Dendritic cell treated with granulocyte-macrophage colony-stimulating factor and Interleukin-4, amounts not matched to agents 40 ng/mL and 50 ng/mL, for 4 days (primary cell): ENCODE data around the gene AMOTL1.

ENCODE experiments used
- H3K27ac Mint-ChIP-seq: one replicate; pipeline ENCODE4 v1.8.0; 2022; ENCODE audit warnings: mild to moderate bottlenecking, mixed read lengths
- H3K27me3 Mint-ChIP-seq: one replicate; pipeline ENCODE4 v1.8.0; 2022; ENCODE audit warnings: mild to moderate bottlenecking, mixed read lengths
- H3K36me3 Mint-ChIP-seq: one replicate; pipeline ENCODE4 v1.8.0; 2022; ENCODE audit warnings: low read depth, mixed read lengths
- H3K4me1 Mint-ChIP-seq: one replicate; pipeline ENCODE4 v1.8.0; 2022; ENCODE audit warnings: low read depth, mixed read lengths
- H3K4me3 Mint-ChIP-seq: one replicate; pipeline ENCODE4 v1.8.0; 2022; ENCODE audit warnings: mild to moderate bottlenecking, moderate library complexity, mixed read lengths
- H3K9me3 Mint-ChIP-seq: one replicate; pipeline ENCODE4 v1.8.0; 2022; ENCODE audit warnings: mixed read lengths
- intact Hi-C: fragments of 100-400 bp; cut with micrococcal nuclease; formaldehyde crosslinking; loops from one replicate; pipeline ENCODE4 v1.15.0; 2022

Gene AMOTL1

DNA sequence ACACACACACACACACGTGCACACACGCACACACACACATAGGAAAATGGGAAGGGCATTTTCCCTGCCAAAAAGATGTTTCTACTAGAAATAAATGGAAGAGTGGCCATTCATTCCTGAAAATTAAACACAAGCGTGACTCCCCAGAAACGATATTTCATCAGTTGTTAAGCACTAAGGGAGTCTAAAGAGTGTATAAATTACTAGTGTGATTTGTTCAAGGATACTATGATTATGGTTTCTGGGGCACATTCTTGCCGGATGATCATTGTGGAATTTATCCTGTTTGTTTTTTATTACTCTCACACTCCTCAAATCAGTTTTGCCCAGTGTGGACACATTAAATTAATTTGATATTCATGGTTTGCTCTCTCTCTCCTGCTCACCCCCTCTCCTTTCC lies 16.4 kb upstream of the AMOTL1 start:
- no peak overlapping the region for H3K4me3 Mint-ChIP-seq
- intact Hi-C loops, result loop anchor here (10.0 kb wide), 1 partner anchor 217 kb away; no protein-coding TSS in a partner anchor
- peaks cover 8% of the 10 kb centered on the region for H3K27me3 Mint-ChIP-seq
- no peaks in the 10 kb centered on the region for H3K9me3 Mint-ChIP-seq
- H3K27ac Mint-ChIP-seq, result no peak overlapping the region
- peaks cover 15% of the 10 kb centered on the region for H3K4me1 Mint-ChIP-seq
- no peaks in the 10 kb centered on the region for H3K36me3 Mint-ChIP-seq

DNA sequence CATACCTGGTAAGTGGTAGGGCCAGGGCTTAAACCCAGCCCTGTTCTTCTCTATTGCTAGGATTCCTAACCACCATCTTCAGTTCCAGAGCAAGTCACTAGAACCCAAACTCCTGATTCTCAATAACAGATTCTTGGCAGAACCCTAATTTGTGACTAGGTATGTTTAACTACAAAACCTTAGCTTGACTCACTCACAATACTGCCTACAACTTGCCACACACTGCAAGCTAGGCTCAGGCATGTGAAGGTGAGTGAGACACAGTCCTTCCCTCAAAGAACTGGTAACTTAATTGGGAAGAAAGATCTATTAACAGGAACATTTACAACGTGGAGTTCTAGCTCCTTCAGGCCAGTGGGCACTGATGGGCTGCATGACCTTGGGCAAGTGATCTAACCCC lies 14.5 kb upstream of the AMOTL1 start:
- no peak overlapping the region for H3K27ac Mint-ChIP-seq
- no peaks in the 10 kb centered on the region for H3K36me3 Mint-ChIP-seq
- H3K4me1 Mint-ChIP-seq, result peaks cover 15% of the 10 kb centered on the region
- H3K4me3 Mint-ChIP-seq, result no peak overlapping the region
- H3K9me3 Mint-ChIP-seq, result no peaks in the 10 kb centered on the region
- intact Hi-C loops, result loop anchor here (10.0 kb wide), 1 partner anchor 219 kb away; no protein-coding TSS in a partner anchor
- peaks cover 8% of the 10 kb centered on the region for H3K27me3 Mint-ChIP-seq

DNA sequence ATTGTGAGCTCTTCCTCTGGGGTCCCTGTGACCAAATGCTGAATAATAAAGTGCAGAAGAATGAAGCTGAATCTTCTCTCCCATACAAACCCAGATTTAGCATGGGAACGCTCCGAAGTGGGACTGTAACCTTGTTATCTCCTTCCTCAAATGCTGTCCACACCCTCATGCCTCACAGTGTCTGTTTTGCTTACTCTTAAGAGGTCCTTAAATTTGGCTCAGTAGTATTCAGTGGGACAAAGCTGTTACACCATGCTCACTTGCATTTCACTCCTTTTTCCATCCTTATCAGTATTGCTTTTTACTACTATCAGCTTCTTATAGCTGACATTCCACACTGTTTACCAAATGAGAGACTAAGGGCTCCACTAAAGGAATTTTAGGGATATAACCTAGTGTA lies 13.8 kb upstream of the AMOTL1 start:
- Mint-ChIP-seq H3K36me3 (no peaks in the 10 kb centered on the region), H3K9me3 (no peaks in the 10 kb centered on the region), H3K4me1 (peaks cover 15% of the 10 kb centered on the region), H3K27me3 (peaks cover 8% of the 10 kb centered on the region), H3K27ac (no peak overlapping the region), H3K4me3 (no peak overlapping the region)
- intact Hi-C loops, result loop anchor here (10.0 kb wide), 1 partner anchor 220 kb away; no protein-coding TSS in a partner anchor

- Mint-ChIP-seq H3K27me3 (peaks cover 8% of the 10 kb centered on the region), H3K36me3 (no peaks in the 10 kb centered on the region), H3K27ac (no peak overlapping the region), H3K4me3 (no peak overlapping the region), H3K9me3 (no peaks in the 10 kb centered on the region), H3K4me1 (peaks cover 15% of the 10 kb centered on the region)
- intact Hi-C loops, result loop anchor here (10.0 kb wide), 1 partner anchor 220 kb away; no protein-coding TSS in a partner anchor
These were observed 13.3 kb upstream of the AMOTL1 start for GRCh38 chr11:94754819-94755218.

DNA sequence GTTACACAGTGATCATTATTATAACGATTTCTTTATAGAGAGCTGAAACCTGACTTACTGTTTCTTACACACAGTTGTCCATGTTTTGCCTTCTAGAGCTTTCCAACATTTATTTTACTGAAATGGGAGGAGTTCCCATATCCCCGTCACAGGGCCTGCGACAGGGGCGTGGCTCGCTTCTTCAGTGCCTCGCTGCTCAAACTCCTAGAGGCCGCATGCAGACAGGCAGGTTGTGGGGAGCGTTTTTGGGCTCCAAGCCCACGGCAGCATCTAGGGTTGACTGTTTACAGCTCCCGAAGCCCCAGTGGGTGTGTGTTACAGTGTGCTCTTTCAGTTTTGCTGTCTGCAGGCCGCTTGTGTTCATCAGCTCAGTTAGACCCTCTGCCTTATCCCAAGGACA lies 12.7 kb upstream of the AMOTL1 start:
- intact Hi-C loops, result loop anchor here (10.0 kb wide), 1 partner anchor 221 kb away; no protein-coding TSS in a partner anchor
- Mint-ChIP-seq H3K4me1 (peaks cover 10% of the 10 kb centered on the region), H3K27me3 (peaks cover 8% of the 10 kb centered on the region), H3K4me3 (no peak overlapping the region), H3K9me3 (no peaks in the 10 kb centered on the region), H3K27ac (no peak overlapping the region), H3K36me3 (no peaks in the 10 kb centered on the region)

- Mint-ChIP-seq H3K4me3 (no peak overlapping the region), H3K4me1 (no peaks in the 10 kb centered on the region), H3K27me3 (peaks cover under 1% of the 10 kb centered on the region), H3K36me3 (no peaks in the 10 kb centered on the region), H3K9me3 (no peaks in the 10 kb centered on the region), H3K27ac (no peak overlapping the region)
- intact Hi-C loops, result loop anchor here (10.0 kb wide), 1 partner anchor 222 kb away; no protein-coding TSS in a partner anchor
These were observed 11.0 kb upstream of the AMOTL1 start for GRCh38 chr11:94757037-94757735.

DNA sequence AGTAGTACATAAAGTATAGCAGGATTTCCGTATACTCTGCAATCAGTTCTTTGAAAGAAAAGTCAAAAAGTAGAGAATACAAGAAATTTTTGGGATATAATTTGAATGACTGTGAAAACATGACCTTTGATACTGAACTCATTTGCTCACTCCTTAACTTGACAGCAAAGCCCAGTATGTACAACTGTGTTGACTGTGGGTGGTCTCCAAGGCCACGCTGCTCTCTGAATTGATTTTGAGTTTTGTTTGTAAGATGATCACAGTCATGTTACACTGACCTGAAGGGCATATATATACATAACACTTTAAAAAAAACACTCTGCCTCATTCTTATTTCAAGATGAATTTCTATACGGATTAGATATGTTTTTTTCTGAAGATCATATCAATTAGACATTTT lies 9.5 kb upstream of the AMOTL1 start:
- H3K4me1 Mint-ChIP-seq, result no peaks in the 10 kb centered on the region
- no peak overlapping the region for H3K4me3 Mint-ChIP-seq
- no peaks in the 10 kb centered on the region for H3K36me3 Mint-ChIP-seq
- no peaks in the 10 kb centered on the region for H3K27me3 Mint-ChIP-seq
- H3K27ac Mint-ChIP-seq, result no peak overlapping the region
- H3K9me3 Mint-ChIP-seq, result no peaks in the 10 kb centered on the region
- intact Hi-C loops, result loop anchor here (10.0 kb wide), 1 partner anchor 224 kb away; no protein-coding TSS in a partner anchor

DNA sequence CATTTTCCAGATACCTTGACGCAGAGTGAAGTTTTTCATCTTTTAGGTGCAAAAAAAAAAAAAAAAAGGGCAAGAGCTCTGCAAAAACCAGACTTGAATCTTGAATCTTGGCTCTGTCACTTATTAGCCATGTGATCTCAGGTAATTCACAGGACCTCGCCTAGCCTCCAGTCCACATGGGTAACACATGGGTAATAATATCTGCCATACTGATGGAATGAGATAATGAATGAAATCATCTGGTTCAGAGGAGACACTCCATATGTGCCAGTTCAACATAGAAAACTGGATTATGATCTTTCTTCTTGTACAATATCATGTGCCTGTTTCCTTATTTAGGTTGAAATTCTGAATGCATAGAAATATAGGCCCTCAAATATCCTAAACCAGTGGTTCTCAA lies 8.6 kb upstream of the AMOTL1 start:
- intact Hi-C loops, result loop anchor here (10.0 kb wide), 1 partner anchor 225 kb away; no protein-coding TSS in a partner anchor
- H3K4me1 Mint-ChIP-seq, result no peaks in the 10 kb centered on the region
- no peaks in the 10 kb centered on the region for H3K27me3 Mint-ChIP-seq
- no peaks in the 10 kb centered on the region for H3K9me3 Mint-ChIP-seq
- H3K27ac Mint-ChIP-seq, result no peak overlapping the region
- H3K36me3 Mint-ChIP-seq, result no peaks in the 10 kb centered on the region
- H3K4me3 Mint-ChIP-seq, result no peak overlapping the region

DNA sequence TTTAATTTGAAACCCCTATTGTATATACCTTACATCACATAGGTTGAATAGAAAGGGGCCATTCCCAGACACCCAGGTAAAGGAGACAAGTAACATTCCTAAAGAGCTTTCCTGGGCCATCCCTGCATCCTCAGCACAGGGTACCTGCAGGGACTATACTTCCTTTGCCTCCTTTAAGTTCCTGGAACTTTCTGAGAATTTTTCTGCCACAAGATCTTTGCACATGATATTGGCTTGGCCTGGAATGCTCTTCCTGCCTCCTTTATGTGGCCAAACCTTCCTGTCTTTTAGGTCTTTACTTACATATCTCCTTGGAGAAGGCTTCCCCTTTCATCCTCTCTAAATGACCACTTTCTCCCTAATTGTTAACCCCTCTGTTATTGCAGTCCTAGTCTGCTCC lies 7.9 kb upstream of the AMOTL1 start:
- Mint-ChIP-seq H3K27me3 (no peaks in the 10 kb centered on the region), H3K9me3 (no peaks in the 10 kb centered on the region)
- intact Hi-C loops, result no loop called here

DNA sequence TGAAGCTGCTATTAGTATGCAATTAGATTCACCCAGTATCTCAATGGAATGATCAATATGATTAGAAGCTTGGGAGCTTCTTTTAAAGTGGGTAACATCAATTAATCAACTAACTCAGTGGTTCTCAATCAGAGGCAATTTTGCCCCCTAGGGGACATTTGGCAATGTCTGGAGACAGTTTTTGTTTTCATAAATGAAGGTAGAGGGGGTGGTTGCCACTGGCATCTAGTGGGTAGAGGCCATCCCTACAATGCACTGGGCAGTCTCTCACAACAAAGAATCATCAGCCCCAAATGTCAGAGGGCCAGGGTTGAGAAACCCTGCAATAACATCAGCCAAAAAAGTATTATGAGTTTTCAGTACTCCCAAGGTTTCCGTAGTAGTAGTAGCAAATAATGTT lies 5.9 kb upstream of the AMOTL1 start:
- H3K36me3 Mint-ChIP-seq, result no peaks in the 10 kb centered on the region
- intact Hi-C loops, result no loop called here
- no peaks in the 10 kb centered on the region for H3K4me1 Mint-ChIP-seq
- H3K27ac Mint-ChIP-seq, result no peak overlapping the region
- no peaks in the 10 kb centered on the region for H3K27me3 Mint-ChIP-seq
- no peak overlapping the region for H3K4me3 Mint-ChIP-seq
- no peaks in the 10 kb centered on the region for H3K9me3 Mint-ChIP-seq

More for the DNA sequence above, 7.9 kb upstream of the AMOTL1 start:
- H3K27ac Mint-ChIP-seq, result no peak overlapping the region
- no peaks in the 10 kb centered on the region for H3K4me1 Mint-ChIP-seq
- no peak overlapping the region for H3K4me3 Mint-ChIP-seq
- no peaks in the 10 kb centered on the region for H3K36me3 Mint-ChIP-seq

DNA sequence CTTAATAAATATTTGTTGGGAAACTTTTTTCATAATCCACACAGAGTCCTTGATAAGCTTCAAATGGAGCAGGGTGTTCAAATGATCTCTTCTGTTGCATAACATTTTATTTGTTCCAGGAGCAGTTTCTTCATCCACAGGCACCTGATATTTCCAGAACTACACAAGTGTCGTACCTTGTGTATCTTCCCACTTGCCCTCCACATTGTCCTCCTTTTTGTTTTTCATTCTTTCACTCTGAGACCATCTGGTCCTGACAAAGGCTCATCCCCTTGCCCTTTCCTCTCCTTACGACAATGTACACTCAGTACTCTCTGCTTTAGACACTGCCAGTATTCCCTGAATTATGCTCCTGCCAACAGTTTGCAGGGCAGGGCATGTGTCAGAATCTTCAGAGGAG lies 5.2 kb upstream of the AMOTL1 start:
- intact Hi-C loops, result no loop called here
- Mint-ChIP-seq H3K9me3 (no peaks in the 10 kb centered on the region), H3K36me3 (no peaks in the 10 kb centered on the region), H3K4me1 (peaks cover 5% of the 10 kb centered on the region), H3K27me3 (peaks cover 6% of the 10 kb centered on the region), H3K4me3 (no peak overlapping the region), H3K27ac (no peak overlapping the region)

DNA sequence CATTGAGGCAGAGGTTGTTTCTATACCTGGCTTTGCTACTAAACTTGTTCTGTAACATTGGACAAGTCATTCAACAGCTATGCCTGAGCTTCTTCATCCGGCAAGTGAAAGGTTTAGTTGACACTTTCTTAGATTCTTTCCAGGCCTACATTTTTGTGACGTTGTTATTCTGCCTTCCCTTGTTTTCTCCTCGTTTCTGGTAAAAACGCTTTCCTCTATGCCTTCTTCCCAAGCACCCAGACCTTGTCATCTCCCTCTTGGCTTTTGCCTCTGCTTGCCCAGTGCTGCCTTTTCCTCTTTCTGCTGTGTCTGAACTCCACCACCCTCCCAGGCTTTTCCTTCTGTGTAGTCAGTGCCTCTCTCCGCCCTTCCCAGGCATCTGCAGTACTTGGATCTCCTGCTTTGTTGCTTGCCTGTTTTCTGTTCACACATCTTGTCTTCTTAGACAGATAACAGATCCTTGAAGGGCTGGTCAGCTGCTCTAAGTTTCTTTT lies 1.4 kb upstream of the AMOTL1 start:
- H3K4me3 Mint-ChIP-seq, result no peak overlapping the region
- no peak overlapping the region for H3K27ac Mint-ChIP-seq

DNA sequence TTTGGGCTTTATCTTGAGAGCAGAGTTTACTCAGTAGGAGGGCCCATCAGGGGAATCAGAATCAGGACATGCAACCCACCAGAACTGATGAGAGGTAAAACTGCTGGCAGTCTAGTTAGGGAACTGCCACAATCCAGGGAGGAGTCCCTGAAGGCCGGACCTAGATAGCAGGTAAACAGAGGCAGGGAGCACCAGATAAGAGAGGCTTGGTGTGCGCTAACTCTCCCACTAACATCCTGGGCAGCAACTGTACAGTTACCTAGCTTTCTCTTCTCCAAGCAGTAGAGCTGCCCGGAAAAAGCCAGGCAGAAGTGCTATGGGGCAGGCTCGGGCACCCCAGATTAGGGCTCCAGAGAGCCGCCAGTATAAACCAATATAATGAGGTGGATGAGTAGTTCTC lies 865 bp upstream of the AMOTL1 start:
- Mint-ChIP-seq H3K27me3 (peaks cover 28% of the 10 kb centered on the region), H3K9me3 (no peaks in the 10 kb centered on the region), H3K36me3 (no peaks in the 10 kb centered on the region), H3K4me1 (peaks cover 13% of the 10 kb centered on the region), H3K27ac (peak overlapping the region; percentile 64), H3K4me3 (no peak overlapping the region)
- intact Hi-C loops, result loop anchor here (5.0 kb wide), 1 partner anchor 145 kb away; no protein-coding TSS in a partner anchor

More for the DNA sequence above, 1.4 kb upstream of the AMOTL1 start:
- peaks cover 28% of the 10 kb centered on the region for H3K27me3 Mint-ChIP-seq
- intact Hi-C loops, result loop anchor here (5.0 kb wide), 1 partner anchor 144 kb away; no protein-coding TSS in a partner anchor
- H3K9me3 Mint-ChIP-seq, result no peaks in the 10 kb centered on the region
- H3K4me1 Mint-ChIP-seq, result peaks cover 13% of the 10 kb centered on the region
- H3K36me3 Mint-ChIP-seq, result no peaks in the 10 kb centered on the region
